DOHH2 (cell line): Measurements from ENCODE around the gene ECD.

Experiments used
- CTCF ChIP-seq: fragments of 200-600 bp; sonication (generic); IDR thresholded peaks from one replicate; pipeline ENCODE4 v1.5.1; 2014; ENCODE audit warnings: antibody characterized with exemption, mild to moderate bottlenecking, low read depth, low read length; ENCODE audit not compliant: poor library complexity, severe bottlenecking
- EZH2phosphoT487 ChIP-seq: fragments of 200-600 bp; sonication (generic); IDR thresholded peaks from 2 replicates; pipeline ENCODE4 v1.6.1; 2017; ENCODE audit warnings: borderline replicate concordance, mild to moderate bottlenecking, antibody characterized with exemption, low read length, moderate library complexity, mixed read lengths

- TF ChIP-seq CTCF, result no peak
- TF ChIP-seq EZH2phosphoT487, result no peak
These were observed 388 bp downstream of the ECD start for GRCh38 chr10:73167458-73167782.
